GM21723 (cell line): Measurements from ENCODE around the gene ZNF346.

Source experiments
- ATAC-seq: cut with Tn5 transposase; IDR thresholded peaks from one replicate; pipeline ENCODE4 v1.9.1; 2021; ENCODE audit warnings: mild to moderate bottlenecking, moderate library complexity; ENCODE audit not compliant: unreplicated experiment

ZNF346 gene

GRCh38 chr5:177113566-177114424 is 91.3 kb downstream of the ZNF346 start:
- peak; percentile 71 for ATAC-seq

DNA sequence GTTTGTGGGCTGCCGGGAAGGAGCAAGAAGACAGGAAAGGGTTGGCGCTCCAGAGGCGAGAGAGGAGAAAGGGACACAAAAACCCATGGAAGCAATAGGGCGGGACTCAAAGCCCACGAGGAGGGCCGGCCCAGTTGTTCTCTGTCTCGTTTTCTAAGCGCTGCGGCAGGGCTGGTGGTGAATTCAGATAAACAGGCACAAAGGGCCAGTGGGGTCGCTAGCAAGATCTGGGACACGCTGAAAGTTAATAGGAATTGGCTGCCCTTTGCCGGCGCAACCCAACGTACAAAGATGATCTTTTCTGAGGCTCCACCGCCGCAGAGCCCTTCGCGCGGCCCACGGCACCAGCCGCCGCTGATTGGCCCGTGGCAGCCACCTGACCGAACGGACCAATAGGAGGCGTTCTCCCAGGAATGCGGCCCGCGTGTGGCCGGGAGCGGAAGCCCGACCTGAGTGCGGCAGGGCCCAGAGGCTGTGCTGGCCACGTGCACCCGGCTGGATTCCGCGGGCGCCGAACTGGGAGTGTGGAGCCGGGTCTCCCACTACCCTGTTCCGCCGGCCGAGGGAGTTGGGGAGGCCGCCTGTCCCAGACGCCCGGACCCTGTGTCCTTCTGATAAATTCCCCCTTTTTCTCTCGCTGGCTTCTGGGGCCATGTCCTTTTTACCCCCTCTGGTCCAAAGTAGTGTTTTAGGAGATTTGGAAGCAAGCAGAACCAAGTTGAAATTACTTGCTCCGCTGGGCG is 94.3 kb downstream of the ZNF346 start:
- no peak for ATAC-seq

DNA sequence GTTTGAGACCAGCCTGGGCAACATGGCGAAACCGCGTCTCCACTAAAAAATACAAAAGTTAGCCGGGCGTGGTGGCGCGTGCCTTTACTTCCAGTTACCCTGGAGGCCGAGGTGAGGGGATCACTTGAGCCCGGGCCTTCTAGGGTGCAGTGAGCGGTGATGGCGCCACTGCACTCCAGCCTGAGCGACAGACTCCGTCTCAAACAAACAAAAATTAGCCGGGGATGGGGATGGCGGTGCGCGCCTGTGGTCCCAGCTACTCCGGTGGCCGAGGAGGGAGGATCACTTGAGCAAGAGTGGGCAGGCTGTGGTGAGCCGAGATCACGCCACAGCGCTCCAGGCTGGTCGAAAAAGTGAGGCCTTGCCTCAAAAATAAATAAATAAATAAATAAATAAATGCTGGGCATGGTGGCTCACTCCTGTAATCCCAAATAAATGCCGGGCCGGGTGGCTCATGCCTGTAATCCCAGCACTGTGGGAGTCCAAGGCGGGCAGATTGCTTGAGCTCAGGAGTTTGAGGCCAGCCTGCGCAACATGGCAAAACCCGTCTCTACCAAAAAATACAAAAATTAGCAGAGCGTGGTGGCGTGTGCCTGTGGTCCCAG is 95.0 kb downstream of the ZNF346 start:
- no peak for ATAC-seq

DNA sequence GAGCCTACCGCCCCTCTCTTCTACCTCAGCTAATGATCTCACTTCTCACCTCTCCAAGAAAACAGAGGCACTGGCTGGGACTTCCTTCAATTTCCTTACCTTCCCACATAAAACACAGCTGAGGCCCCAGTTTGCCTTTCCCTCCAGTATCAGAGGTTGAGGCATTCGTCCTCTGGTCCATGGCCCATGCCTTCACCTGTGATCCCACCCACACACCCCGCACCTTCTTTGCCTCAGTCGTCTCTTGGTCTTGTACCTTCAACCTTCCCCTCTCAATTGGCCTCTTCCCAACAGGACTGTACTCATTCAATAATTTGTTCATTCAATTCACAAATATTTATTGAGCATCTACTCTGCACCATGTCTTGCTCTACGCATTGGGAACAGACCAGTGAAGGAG is 100.1 kb downstream of the ZNF346 start:
- no peak for ATAC-seq

DNA sequence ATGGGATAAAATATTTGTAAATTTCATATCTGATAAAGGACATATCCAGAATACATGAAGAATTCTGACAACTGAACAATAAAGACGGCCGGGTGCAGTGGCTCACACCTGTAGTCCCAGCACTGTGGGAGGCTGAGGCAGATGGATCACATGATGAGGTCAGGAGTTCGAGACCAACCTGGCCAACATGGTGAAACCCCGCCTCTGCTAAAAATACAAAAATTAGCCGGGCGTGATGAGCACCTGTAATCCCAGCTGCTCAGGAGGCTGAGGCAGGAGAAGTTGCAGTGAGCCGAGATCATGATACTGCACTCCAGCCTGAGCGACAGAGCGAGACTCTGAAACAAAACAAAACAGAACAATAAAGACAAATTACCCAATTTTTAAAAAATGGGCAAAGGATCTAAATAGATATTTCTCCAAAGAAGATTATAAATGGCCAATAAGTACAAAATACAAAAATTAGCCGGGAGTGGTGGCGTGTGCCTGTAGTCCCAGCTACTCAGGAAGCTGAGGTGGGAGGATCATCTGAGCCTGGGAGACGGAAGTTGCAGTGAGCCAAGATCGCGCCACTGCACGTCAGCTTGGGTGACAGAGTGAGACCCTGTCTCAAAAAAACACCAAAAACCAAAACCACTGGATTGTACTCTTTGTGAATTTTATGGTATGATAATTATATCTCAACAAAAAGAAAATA is 101.4 kb downstream of the ZNF346 start:
- ATAC-seq, result peak; percentile 71

- peak; percentile 83 for ATAC-seq
Observed at GRCh38 chr5:177124486-177124991, 102.0 kb downstream of the ZNF346 start.

DNA sequence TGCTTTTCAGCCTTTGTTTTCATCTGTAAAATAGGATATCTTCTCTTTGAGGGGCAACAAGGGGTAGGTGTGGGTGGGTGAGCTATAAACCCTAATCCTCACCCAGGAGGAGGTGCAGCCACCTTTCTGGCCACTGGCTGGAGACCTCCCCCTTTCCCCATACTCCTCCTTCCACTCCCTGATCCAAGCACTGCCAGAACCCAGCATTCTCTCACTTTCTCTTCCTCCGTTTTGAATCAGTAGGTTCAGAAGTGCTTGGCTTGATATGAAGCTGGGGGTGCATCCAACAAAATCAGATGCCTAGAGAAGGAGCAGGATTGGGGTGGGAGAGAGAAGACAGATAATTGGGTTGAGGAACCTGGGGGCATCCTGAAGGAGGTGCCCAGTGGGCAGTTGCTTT is 104.3 kb downstream of the ZNF346 start:
- ATAC-seq, result no peak

DNA sequence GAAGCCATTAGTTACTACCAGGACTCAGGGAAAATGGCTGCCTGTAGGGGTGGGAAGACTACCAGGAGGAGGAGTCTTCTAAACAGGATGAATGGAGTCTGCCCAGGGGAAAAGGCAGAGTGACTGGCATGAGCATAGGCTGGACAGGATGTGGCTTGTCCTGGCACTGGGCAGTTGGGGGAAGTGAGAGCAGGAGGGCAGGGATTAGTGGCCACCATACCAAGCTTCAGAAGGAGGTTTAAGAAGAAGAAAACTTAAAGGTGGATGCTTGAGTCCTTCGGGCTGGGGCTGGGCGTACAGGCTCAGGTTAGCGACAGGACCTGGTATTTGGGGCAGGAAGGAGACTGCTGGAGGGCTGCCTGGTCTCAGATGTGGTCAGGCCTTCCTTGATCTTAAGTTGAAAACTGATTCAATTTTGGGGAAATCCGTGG is 106.1 kb downstream of the ZNF346 start:
- ATAC-seq, result no peak

DNA sequence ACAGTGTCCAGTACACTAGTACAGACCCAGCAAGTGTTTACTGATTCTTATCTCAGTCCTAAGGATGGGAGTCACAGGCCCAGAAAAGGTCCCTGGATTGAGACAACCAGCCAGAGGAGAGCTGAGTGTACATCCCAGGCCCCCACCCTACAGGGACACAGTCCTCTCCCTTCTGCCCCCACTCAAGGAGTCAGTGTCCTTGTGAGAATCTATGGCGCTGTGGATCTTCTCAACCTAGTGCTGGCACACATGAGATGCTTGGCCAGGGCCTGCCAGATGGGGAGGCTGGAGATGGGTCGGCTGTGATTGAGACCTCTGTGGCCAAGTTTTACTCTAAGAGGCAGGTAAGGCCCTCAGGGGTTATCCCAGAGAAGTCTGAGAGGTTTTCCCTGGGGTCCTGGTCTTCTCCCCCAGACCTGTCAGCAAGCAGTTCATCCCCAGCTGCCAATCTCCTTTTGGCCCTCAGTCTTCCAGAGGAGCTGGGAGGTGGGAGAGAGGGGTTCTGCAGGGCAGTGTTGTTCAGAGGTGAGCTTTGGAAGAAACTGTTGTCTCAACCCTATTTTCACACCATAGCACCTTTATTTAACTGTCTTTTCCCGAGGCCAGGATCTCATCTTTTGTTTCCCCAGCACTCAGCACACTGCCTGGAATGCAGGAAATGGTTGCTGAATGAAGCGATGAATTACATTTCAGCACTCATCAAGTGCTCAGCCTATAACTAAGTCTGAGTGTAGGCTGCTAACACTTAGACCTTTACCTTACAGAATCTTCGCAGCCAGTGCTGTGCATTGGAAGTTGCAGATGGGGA is 107.9 kb downstream of the ZNF346 start:
- no peak for ATAC-seq
